Measurements from ENCODE around the gene TSR3.

Gene TSR3

DNA sequence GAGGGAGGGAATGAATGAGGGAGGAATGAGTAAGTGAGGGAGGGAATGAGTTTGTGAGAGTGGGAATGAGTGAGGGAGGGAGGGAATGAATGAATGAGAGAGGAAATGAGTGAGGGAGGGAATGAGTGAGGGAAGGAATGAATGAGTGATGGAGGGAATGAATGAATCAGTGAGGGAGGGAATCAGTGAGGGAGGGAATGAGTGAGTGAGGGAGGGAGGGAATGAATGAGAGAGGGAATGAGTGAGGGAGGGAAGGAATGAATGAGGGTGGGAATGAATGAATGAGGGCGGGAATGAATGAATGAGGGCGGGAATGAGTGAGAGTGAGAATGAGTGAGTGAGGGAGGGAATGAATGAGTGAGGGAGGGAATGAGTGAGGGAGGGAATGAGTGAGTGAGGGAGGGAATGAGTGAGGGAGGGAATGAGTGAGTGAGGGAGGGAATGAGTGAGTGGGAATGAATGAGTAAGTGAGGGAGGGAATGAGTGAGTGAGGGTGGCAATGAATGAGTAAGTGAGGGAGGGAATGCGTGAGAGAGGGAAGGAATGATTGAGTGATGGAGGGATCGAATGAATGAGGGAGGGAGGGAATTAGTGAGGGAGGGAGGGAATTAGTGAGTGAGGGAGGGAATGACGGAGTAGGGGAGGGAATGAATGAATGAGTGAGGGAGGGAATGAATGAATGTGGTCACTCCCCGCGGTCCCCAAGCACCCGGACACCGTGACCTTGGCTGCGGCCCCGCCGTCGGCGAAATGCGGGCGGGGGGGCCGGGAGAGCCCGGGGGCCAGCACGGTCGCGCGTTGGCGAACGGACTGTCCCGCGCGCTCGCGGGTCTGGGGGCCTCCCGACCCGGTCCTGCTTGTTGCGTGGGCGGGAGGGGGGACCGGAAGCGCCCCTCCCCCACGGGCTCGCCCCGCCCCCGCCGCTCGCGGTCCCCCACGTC lies 43.4 kb downstream of the TSR3 start:
- TF ChIP-seq EGR1 (IDR thresholded peaks at IDR 0.05) (peak; percentile 91), USF1 (IDR thresholded peaks at IDR 0.05) (no peak), NFIC (IDR thresholded peaks at IDR 0.05) (no peak), TCF12 (IDR thresholded peaks at IDR 0.05; ENCODE audit: low read depth) (no peak; the same call in 1 of the 2 replicates), ZBTB7A (IDR thresholded peaks at IDR 0.05; ENCODE audit: low read depth) (peak; percentile 67; the same call in 1 of the 2 replicates), RAD21 (IDR thresholded peaks at IDR 0.05; ENCODE audit: low read depth) (no peak), TAF1 (IDR thresholded peaks at IDR 0.05; ENCODE audit: low read depth) (no peak), CREB1 (IDR thresholded peaks at IDR 0.05; ENCODE audit: low read depth) (no peak)

DNA sequence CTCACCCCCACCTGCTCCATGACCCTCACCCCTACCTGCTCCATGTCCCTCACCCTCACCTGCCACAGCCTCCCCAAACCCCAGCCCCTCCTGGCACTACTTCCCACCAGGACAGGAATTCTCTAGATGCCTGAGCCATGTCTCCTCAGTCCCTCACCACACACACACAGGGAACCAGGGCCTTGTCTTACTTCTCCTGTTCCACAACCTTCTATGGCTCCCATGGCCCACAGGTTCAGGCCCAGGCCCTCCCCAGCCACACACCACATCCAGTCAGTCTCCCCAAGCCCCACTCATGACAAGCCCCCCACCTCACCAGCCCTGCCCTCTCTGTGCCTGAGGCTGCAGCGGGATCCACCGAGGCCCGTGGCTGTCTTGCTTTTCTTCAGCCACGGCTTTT lies 45.3 kb downstream of the TSR3 start:
- TF ChIP-seq FOXM1 (IDR thresholded peaks at IDR 0.05; ENCODE audit: borderline replicate concordance, low read depth) (no peak), MAX (IDR thresholded peaks at IDR 0.05) (no peak)

- TF ChIP-seq YY1 (IDR thresholded peaks at IDR 0.05; ENCODE audit: low read depth): no peak
- no peak for TF ChIP-seq MAX (IDR thresholded peaks at IDR 0.05)
- no peak for TF ChIP-seq TEAD4 (IDR thresholded peaks at IDR 0.05)
- TF ChIP-seq CEBPB (IDR thresholded peaks at IDR 0.05): no peak
- no peak for TF ChIP-seq REST (IDR thresholded peaks at IDR 0.05; ENCODE audit: low read depth)
- TF ChIP-seq EGR1 (IDR thresholded peaks at IDR 0.05): no peak
- no peak for TF ChIP-seq NFIC (IDR thresholded peaks at IDR 0.05)
- no peak for TF ChIP-seq ZBTB7A (IDR thresholded peaks at IDR 0.05; ENCODE audit: low read depth)
- TF ChIP-seq TCF12 (IDR thresholded peaks at IDR 0.05; ENCODE audit: low read depth): no peak
- TF ChIP-seq CREB1 (IDR thresholded peaks at IDR 0.05; ENCODE audit: low read depth): no peak
- TF ChIP-seq EP300 (IDR thresholded peaks at IDR 0.05; ENCODE audit: borderline replicate concordance): no peak
- no peak for TF ChIP-seq RAD21 (IDR thresholded peaks at IDR 0.05; ENCODE audit: low read depth)
- TF ChIP-seq TAF1 (IDR thresholded peaks at IDR 0.05; ENCODE audit: low read depth): no peak
- no peak for TF ChIP-seq USF1 (IDR thresholded peaks at IDR 0.05)
- TF ChIP-seq FOXM1 (IDR thresholded peaks at IDR 0.05; ENCODE audit: borderline replicate concordance, low read depth): no peak
Observed at GRCh38 chr16:1305823-1306222, 45.9 kb downstream of the TSR3 start.

DNA sequence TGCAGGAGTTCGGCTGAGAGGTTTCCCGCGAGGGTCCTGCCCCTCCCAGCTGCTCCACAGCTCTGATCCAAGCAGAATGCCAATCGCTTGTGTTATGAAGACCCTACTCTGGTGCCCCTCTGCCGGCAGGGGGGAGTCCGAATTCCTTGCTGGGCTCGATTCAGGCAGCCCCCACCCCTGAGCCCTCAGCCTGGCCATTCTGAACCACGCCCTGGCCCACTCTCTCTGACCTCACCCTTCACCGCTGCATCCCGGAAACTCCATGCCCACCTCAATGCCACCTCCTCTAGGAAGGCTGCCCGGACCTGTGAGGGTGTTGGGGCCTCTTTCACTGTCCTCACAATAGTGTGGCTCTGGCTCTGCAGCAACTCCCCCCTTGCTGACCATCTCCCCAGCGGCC lies 50.1 kb downstream of the TSR3 start:
- no peak for TF ChIP-seq RAD21 (IDR thresholded peaks at IDR 0.05; ENCODE audit: low read depth)
- no peak for TF ChIP-seq NFIC (IDR thresholded peaks at IDR 0.05)
- no peak for TF ChIP-seq YY1 (IDR thresholded peaks at IDR 0.05; ENCODE audit: low read depth)
- no peak for TF ChIP-seq ZBTB7A (IDR thresholded peaks at IDR 0.05; ENCODE audit: low read depth)
- TF ChIP-seq TCF12 (IDR thresholded peaks at IDR 0.05; ENCODE audit: low read depth): no peak
- TF ChIP-seq USF1 (IDR thresholded peaks at IDR 0.05): no peak
- TF ChIP-seq CEBPB (IDR thresholded peaks at IDR 0.05): no peak
- TF ChIP-seq TAF1 (IDR thresholded peaks at IDR 0.05; ENCODE audit: low read depth): no peak
- TF ChIP-seq FOXM1 (IDR thresholded peaks at IDR 0.05; ENCODE audit: borderline replicate concordance, low read depth): no peak
- TF ChIP-seq EP300 (IDR thresholded peaks at IDR 0.05; ENCODE audit: borderline replicate concordance): no peak
- TF ChIP-seq MAX (IDR thresholded peaks at IDR 0.05): no peak
- TF ChIP-seq EGR1 (IDR thresholded peaks at IDR 0.05): no peak
- TF ChIP-seq REST (IDR thresholded peaks at IDR 0.05; ENCODE audit: low read depth): no peak
- TF ChIP-seq TEAD4 (IDR thresholded peaks at IDR 0.05): no peak
- TF ChIP-seq CREB1 (IDR thresholded peaks at IDR 0.05; ENCODE audit: low read depth): no peak

Data from Ishikawa (cell line).